Measurements from ENCODE around the gene SMAD3. TPM values are rescaled to one million over a fixed set of nuclear protein-coding genes. Genes with fewer than 3 reads are reported as not detected.

The SMAD3 gene
- total and polyA plus RNA-seq, 2 of the 4 experiments (the other 2 are of a cell fraction), result 71.0 to 177 TPM

- Histone ChIP-seq H2AFZ (replicated peaks; ENCODE audit: low read length, poor library complexity) (peak overlapping the region; percentile 49), H3K23ac (ENCODE audit: low read depth, low read length) (peak overlapping the region; percentile 99), H3K27me3 (ENCODE audit: control insufficient read depth, insufficient read depth, low read length) (no peaks in the 10 kb centered on the region), H3K4ac (ENCODE audit: low read depth, low read length) (peak overlapping the region; percentile 100), H2BK5ac (ENCODE audit: low read depth, low read length, poor library complexity, severe bottlenecking) (peak overlapping the region; percentile 99), H3K14ac (replicated peaks; ENCODE audit: low read depth, low read length) (peak overlapping the region; percentile 97), H3K4me1 (ENCODE audit: control insufficient read depth, insufficient read depth, low read length) (peaks cover 54% of the 10 kb centered on the region), H3K36me3 (ENCODE audit: control insufficient read depth, insufficient read depth, low read length) (peaks cover 23% of the 10 kb centered on the region), H2BK120ac (ENCODE audit: low read depth, low read length) (peak overlapping the region; percentile 99), H2AK5ac (ENCODE audit: low read depth, low read length) (peak overlapping the region; percentile 99), H2BK15ac (ENCODE audit: low read depth, low read length) (peak overlapping the region; percentile 98), H3K9me1 (ENCODE audit: insufficient read depth, low read length) (peaks cover 40% of the 10 kb centered on the region), H3K9ac (ENCODE audit: low read depth, low read length) (peak overlapping the region; percentile 72), H3K9me3 (ENCODE audit: control insufficient read depth, insufficient read depth, low read length) (no peaks in the 10 kb centered on the region), H3K56ac (ENCODE audit: extremely low read depth, insufficient read depth, low read length) (peak overlapping the region; percentile 97), H3K27ac (ENCODE audit: insufficient read depth, low read length) (peak overlapping the region; percentile 95), H4K20me1 (ENCODE audit: insufficient read depth, low read length) (peaks cover 42% of the 10 kb centered on the region), H2AK9ac (replicated peaks; ENCODE audit: low read depth, low read length, poor library complexity) (peak overlapping the region; percentile 86), H3K79me1 (ENCODE audit: low read depth in 1 of 2, low read length in 2 of 2) (peaks cover 32 to 64% of the 10 kb centered on the region in 2 experiments), H3K18ac (ENCODE audit: low read depth, low read length) (peak overlapping the region; percentile 96), H2BK20ac (ENCODE audit: low read depth, low read length) (peak overlapping the region; percentile 97), H3K4me2 (ENCODE audit: low read depth, low read length) (peak overlapping the region; percentile 45), H3K4me3 (ENCODE audit: insufficient read depth, low read depth, low read length) (no peak overlapping the region), H4K8ac (ENCODE audit: low read depth in 2 of 2, low read length in 2 of 2) (peak overlapping the region; percentile 96 to 97), H4K5ac (ENCODE audit: low read depth, low read length) (peak overlapping the region; percentile 84), H4K91ac (ENCODE audit: insufficient read depth, low read depth, low read length) (peak overlapping the region; percentile 99)
- WGBS, 2 experiments (ENCODE audit: extremely low coverage in 2 of 2, insufficient read length in 1 of 2), result 0% methylated on average over 1 of the region's 18 CpGs; no CpG with 5 or more reads in 1 of the 2 experiments
- no TSS peak for BruUV-seq (replicated peaks)
- in situ Hi-C loops (cut with MboI; ENCODE audit: low sequenced_read_pairs) (loop anchor here (5.0 kb wide), 1 partner anchor 68 kb away; no protein-coding TSS in a partner anchor), intact Hi-C loops (cut with micrococcal nuclease) (loop anchor here (2.0 kb wide), 1 partner anchor 15 kb away; no protein-coding TSS in a partner anchor), dilution Hi-C loops (cut with HindIII; ENCODE audit: low sequenced_read_pairs, unreplicated experiment) (no loop called here)
- POLR2A ChIA-PET (ENCODE audit: unreplicated experiment), result interaction anchor here (0.6 kb wide), 2 partner anchors 34 to 1342 kb away, joined by 3 to 5 read pairs; no protein-coding TSS in a partner anchor
- ATAC-seq (ENCODE audit: low read depth) (peak; percentile 42), DNase-seq (peak; percentile 99)
- CTCF ChIA-PET, result interaction anchor here (1.0 to 1.2 kb wide), 3 partner anchors 26 to 162 kb away, joined by 3 to 4 read pairs (median 3); no protein-coding TSS in a partner anchor
- TF ChIP-seq RCOR1 (IDR thresholded peaks at IDR 0.05; ENCODE audit: insufficient replicate concordance, low read length), result peak; percentile 88
- TF ChIP-seq MAZ (IDR thresholded peaks at IDR 0.05; ENCODE audit: borderline replicate concordance, low read depth, low read length), result peak; percentile 80; the same call in 1 of the 2 replicates
- TF ChIP-seq, protein P1, sequence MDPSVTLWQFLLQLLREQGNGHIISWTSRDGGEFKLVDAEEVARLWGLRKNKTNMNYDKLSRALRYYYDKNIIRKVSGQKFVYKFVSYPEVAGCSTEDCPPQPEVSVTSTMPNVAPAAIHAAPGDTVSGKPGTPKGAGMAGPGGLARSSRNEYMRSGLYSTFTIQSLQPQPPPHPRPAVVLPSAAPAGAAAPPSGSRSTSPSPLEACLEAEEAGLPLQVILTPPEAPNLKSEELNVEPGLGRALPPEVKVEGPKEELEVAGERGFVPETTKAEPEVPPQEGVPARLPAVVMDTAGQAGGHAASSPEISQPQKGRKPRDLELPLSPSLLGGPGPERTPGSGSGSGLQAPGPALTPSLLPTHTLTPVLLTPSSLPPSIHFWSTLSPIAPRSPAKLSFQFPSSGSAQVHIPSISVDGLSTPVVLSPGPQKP (IDR thresholded peaks at IDR 0.05; ENCODE audit: borderline replicate concordance, low read depth, low read length), result no peak
- TF ChIP-seq MAFK (IDR thresholded peaks at IDR 0.05; ENCODE audit: low read depth, low read length), result no peak
- peak; percentile 34; the same call in 1 of the 2 replicates for TF ChIP-seq MXI1 (IDR thresholded peaks at IDR 0.05; ENCODE audit: borderline replicate concordance, low read depth, low read length)
- peak; percentile 100 for TF ChIP-seq CEBPB (IDR thresholded peaks at IDR 0.05; ENCODE audit: low read depth, low read length)
- TF ChIP-seq RAD21 (IDR thresholded peaks at IDR 0.05; ENCODE audit: low read length), result peak; percentile 23; the same call in 1 of the 2 replicates
- no peak; the same call in 1 of the 2 replicates for TF ChIP-seq SMC3 (IDR thresholded peaks at IDR 0.05; ENCODE audit: low read depth, low read length)
- peak; percentile 78 for TF ChIP-seq FOS (IDR thresholded peaks at IDR 0.05; ENCODE audit: low read depth, low read length)
- peak; percentile 70 for TF ChIP-seq NFE2L2 (IDR thresholded peaks at IDR 0.05; ENCODE audit: low read depth, low read length)
- peak; percentile 54 for TF ChIP-seq USF2 (IDR thresholded peaks at IDR 0.05; ENCODE audit: low read depth, low read length)
- no peak; the same call in 1 of the 2 replicates for TF ChIP-seq POLR2A (IDR thresholded peaks at IDR 0.05; ENCODE audit: low read depth, low read length)
These were observed 44.0 kb downstream of the SMAD3 start for GRCh38 chr15:67109141-67110034.
